GM18907 (cell line): ENCODE data around the gene RCAN1.
"Not testable (repeated sequence)": the region's sequence is repeated elsewhere in the genome, so short reads cannot be mapped to it uniquely, and the experiment has no call there.

Experiments
- ATAC-seq: cut with Tn5 transposase; IDR thresholded peaks from one replicate; pipeline ENCODE4 v1.9.1; 2021; ENCODE audit warnings: mild to moderate bottlenecking, moderate library complexity; ENCODE audit not compliant: unreplicated experiment

RCAN1 gene

GRCh38 chr21:34570313-34570712, 44.6 kb downstream of the RCAN1 start:
- no peak for ATAC-seq

- no peak for ATAC-seq
Observed at GRCh38 chr21:34569381-34569979, 45.4 kb downstream of the RCAN1 start.

GRCh38 chr21:34568801-34569200, 46.1 kb downstream of the RCAN1 start:
- not testable (repeated sequence) for ATAC-seq

GRCh38 chr21:34567604-34568155, 47.2 kb downstream of the RCAN1 start:
- no peak for ATAC-seq

GRCh38 chr21:34565238-34565637, 49.7 kb downstream of the RCAN1 start:
- ATAC-seq: no peak

GRCh38 chr21:34563370-34563769, 51.5 kb downstream of the RCAN1 start:
- ATAC-seq: not testable (repeated sequence)

GRCh38 chr21:34561806-34562205, 53.1 kb downstream of the RCAN1 start:
- no peak for ATAC-seq

- no peak for ATAC-seq
Observed at GRCh38 chr21:34560609-34561008, 54.3 kb downstream of the RCAN1 start.

GRCh38 chr21:34560021-34560420, 54.9 kb downstream of the RCAN1 start:
- no peak for ATAC-seq

- no peak for ATAC-seq
Observed at GRCh38 chr21:34559089-34559631, 55.8 kb downstream of the RCAN1 start.

- no peak for ATAC-seq
Observed at GRCh38 chr21:34558166-34558565, 56.7 kb downstream of the RCAN1 start.

GRCh38 chr21:34557261-34557660, 57.7 kb downstream of the RCAN1 start:
- ATAC-seq: no peak

- not testable (repeated sequence) for ATAC-seq
Observed at GRCh38 chr21:34554670-34555069, 60.2 kb downstream of the RCAN1 start.

GRCh38 chr21:34554227-34554626, 60.7 kb downstream of the RCAN1 start:
- no peak for ATAC-seq

GRCh38 chr21:34553151-34553952, 61.6 kb downstream of the RCAN1 start:
- no peak for ATAC-seq

- ATAC-seq: no peak
Observed at GRCh38 chr21:34552360-34553098, 62.4 kb downstream of the RCAN1 start.

GRCh38 chr21:34550182-34550799, 64.6 kb downstream of the RCAN1 start:
- no peak for ATAC-seq

GRCh38 chr21:34548781-34549376, 66.0 kb downstream of the RCAN1 start:
- no peak for ATAC-seq

GRCh38 chr21:34546542-34546941, 68.4 kb downstream of the RCAN1 start:
- ATAC-seq: no peak
